ENCODE data around the gene ZNF454.

DNA sequence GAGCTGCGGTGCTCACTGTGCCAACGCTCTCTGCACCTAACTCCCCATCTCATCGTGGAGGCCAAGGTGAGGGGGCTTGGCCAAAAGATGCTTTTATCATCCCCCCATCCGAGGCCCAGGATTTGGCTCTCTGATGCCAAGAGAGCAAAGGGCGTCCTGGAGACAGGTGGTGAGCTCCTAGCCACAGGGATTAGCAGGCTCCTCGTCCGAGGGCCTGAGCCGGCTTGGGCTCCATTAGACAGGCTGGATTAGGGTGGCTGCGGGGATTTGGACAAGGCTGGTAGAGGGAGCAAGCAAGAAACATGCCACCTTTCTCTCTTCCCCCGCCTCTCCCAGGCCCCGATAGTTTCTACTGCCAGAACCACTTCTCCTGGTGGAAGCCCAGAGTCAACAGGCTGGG, 55.2 kb downstream of the ZNF454 start:
- TF ChIP-seq, protein P1, sequence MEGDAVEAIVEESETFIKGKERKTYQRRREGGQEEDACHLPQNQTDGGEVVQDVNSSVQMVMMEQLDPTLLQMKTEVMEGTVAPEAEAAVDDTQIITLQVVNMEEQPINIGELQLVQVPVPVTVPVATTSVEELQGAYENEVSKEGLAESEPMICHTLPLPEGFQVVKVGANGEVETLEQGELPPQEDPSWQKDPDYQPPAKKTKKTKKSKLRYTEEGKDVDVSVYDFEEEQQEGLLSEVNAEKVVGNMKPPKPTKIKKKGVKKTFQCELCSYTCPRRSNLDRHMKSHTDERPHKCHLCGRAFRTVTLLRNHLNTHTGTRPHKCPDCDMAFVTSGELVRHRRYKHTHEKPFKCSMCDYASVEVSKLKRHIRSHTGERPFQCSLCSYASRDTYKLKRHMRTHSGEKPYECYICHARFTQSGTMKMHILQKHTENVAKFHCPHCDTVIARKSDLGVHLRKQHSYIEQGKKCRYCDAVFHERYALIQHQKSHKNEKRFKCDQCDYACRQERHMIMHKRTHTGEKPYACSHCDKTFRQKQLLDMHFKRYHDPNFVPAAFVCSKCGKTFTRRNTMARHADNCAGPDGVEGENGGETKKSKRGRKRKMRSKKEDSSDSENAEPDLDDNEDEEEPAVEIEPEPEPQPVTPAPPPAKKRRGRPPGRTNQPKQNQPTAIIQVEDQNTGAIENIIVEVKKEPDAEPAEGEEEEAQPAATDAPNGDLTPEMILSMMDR (IDR thresholded peaks at IDR 0.05) = no peak
- TF ChIP-seq EZH2 (IDR thresholded peaks at IDR 0.05; ENCODE audit: borderline replicate concordance, insufficient read depth, low read depth, low read length, poor library complexity, severe bottlenecking) = no peak
